ENCODE measurements around the gene PAH. TPM values are rescaled to one million over a fixed set of nuclear protein-coding genes. Genes with fewer than 3 reads are reported as not detected.

Gene PAH
- total RNA-seq, 1 experiment from 2014 or later = 5.1 TPM

- no peaks in the 10 kb centered on the region for H3K36me3 Mint-ChIP-seq (ENCODE audit: insufficient read depth, unreplicated experiment)
- no peaks in the 10 kb centered on the region for H3K36me3 ChIP-seq (ENCODE audit: control insufficient read depth, insufficient read depth, low read length)
- H3K9me3 ChIP-seq = no peaks in the 10 kb centered on the region
- no peak overlapping the region for H3K4me3 ChIP-seq (ENCODE audit: low read depth, low read length)
- peaks cover 17% of the 10 kb centered on the region for H3K4me1 Mint-ChIP-seq (ENCODE audit: low read depth, unreplicated experiment)
- no peak for DNase-seq
- intact Hi-C loops (cut with micrococcal nuclease; ENCODE audit: unreplicated experiment) = no loop called here
- H3K4me1 ChIP-seq = no peaks in the 10 kb centered on the region
- CTCF ChIA-PET = no interaction called here
- TF ChIP-seq CTCF (IDR thresholded peaks at IDR 0.05; ENCODE audit: insufficient read depth in 1 of 2, low read depth in 1 of 2, low read length in 1 of 2, severe bottlenecking in 1 of 2, unreplicated experiment in 1 of 2) = no peak
- H3K4me3 Mint-ChIP-seq (ENCODE audit: unreplicated experiment) = no peak overlapping the region
- POLR2A ChIA-PET = no interaction called here
- no peak overlapping the region for H3K27ac Mint-ChIP-seq (ENCODE audit: unreplicated experiment)
- peaks cover 42% of the 10 kb centered on the region for H3K27me3 Mint-ChIP-seq (ENCODE audit: insufficient read depth, unreplicated experiment)
- H3K9me3 Mint-ChIP-seq (ENCODE audit: unreplicated experiment) = no peaks in the 10 kb centered on the region
- no TSS peak for BruUV-seq (replicated peaks)
- H3K27me3 ChIP-seq (replicated peaks; ENCODE audit: control insufficient read depth, insufficient read depth, low read length) = peaks cover 8% of the 10 kb centered on the region
Measured at GRCh38 chr12:102962986-102963385, 45.9 kb upstream of the PAH start.

GRCh38 chr12:102962532-102962931, 45.5 kb upstream of the PAH start:
- Mint-ChIP-seq H3K4me1 (ENCODE audit: low read depth, unreplicated experiment) (peaks cover 17% of the 10 kb centered on the region), H3K4me3 (ENCODE audit: unreplicated experiment) (no peak overlapping the region), H3K36me3 (ENCODE audit: insufficient read depth, unreplicated experiment) (no peaks in the 10 kb centered on the region), H3K27me3 (ENCODE audit: insufficient read depth, unreplicated experiment) (peaks cover 39% of the 10 kb centered on the region), H3K9me3 (ENCODE audit: unreplicated experiment) (no peaks in the 10 kb centered on the region), H3K27ac (ENCODE audit: unreplicated experiment) (no peak overlapping the region)
- TF ChIP-seq CTCF (IDR thresholded peaks at IDR 0.05; ENCODE audit: insufficient read depth in 1 of 2, low read depth in 1 of 2, low read length in 1 of 2, severe bottlenecking in 1 of 2, unreplicated experiment in 1 of 2) = no peak
- DNase-seq = no peak
- peaks cover 8% of the 10 kb centered on the region for H3K27me3 ChIP-seq (replicated peaks; ENCODE audit: control insufficient read depth, insufficient read depth, low read length)
- no TSS peak for BruUV-seq (replicated peaks)
- intact Hi-C loops (cut with micrococcal nuclease; ENCODE audit: unreplicated experiment) = no loop called here
- no peaks in the 10 kb centered on the region for H3K9me3 ChIP-seq
- ChIA-PET CTCF (interaction anchor here (1.6 kb wide), 1 partner anchor 14 kb away, joined by 4 read pairs; no protein-coding TSS in a partner anchor), POLR2A (no interaction called here)
- H3K36me3 ChIP-seq (ENCODE audit: control insufficient read depth, insufficient read depth, low read length) = no peaks in the 10 kb centered on the region
- no peak overlapping the region for H3K4me3 ChIP-seq (ENCODE audit: low read depth, low read length)
- H3K4me1 ChIP-seq = no peaks in the 10 kb centered on the region

GRCh38 chr12:102961466-102961855, 44.4 kb upstream of the PAH start:
- H3K27me3 Mint-ChIP-seq (ENCODE audit: insufficient read depth, unreplicated experiment) = peaks cover 47% of the 10 kb centered on the region
- no peaks in the 10 kb centered on the region for H3K9me3 Mint-ChIP-seq (ENCODE audit: unreplicated experiment)
- peaks cover 8% of the 10 kb centered on the region for H3K27me3 ChIP-seq (replicated peaks; ENCODE audit: control insufficient read depth, insufficient read depth, low read length)
- intact Hi-C loops (cut with micrococcal nuclease; ENCODE audit: unreplicated experiment) = no loop called here
- BruUV-seq (replicated peaks) = no TSS peak
- POLR2A ChIA-PET = no interaction called here
- no peak for TF ChIP-seq CTCF (IDR thresholded peaks at IDR 0.05; ENCODE audit: insufficient read depth in 1 of 2, low read depth in 1 of 2, low read length in 1 of 2, severe bottlenecking in 1 of 2, unreplicated experiment in 1 of 2)
- no peaks in the 10 kb centered on the region for H3K4me1 ChIP-seq
- CTCF ChIA-PET = interaction anchor here (1.6 kb wide), 1 partner anchor 13 kb away, joined by 4 read pairs; no protein-coding TSS in a partner anchor
- H3K4me3 ChIP-seq (ENCODE audit: low read depth, low read length) = no peak overlapping the region
- no peak overlapping the region for H3K4me3 Mint-ChIP-seq (ENCODE audit: unreplicated experiment)
- no peaks in the 10 kb centered on the region for H3K36me3 Mint-ChIP-seq (ENCODE audit: insufficient read depth, unreplicated experiment)
- no peaks in the 10 kb centered on the region for H3K9me3 ChIP-seq
- H3K36me3 ChIP-seq (ENCODE audit: control insufficient read depth, insufficient read depth, low read length) = no peaks in the 10 kb centered on the region
- H3K4me1 Mint-ChIP-seq (ENCODE audit: low read depth, unreplicated experiment) = peaks cover 17% of the 10 kb centered on the region
- H3K27ac Mint-ChIP-seq (ENCODE audit: unreplicated experiment) = no peak overlapping the region
- no peak for DNase-seq
